Activated T-helper 2 cell treated with anti-CD3 and anti-CD28 coated beads, Interferon-gamma antibody, Interleukin-2, Interleukin-4, amounts not matched to agents 10 μg/mL and 5 μg/mL and 100 μg/mL, durations not matched to agents 14 hours and 24 hours and 36 hours (primary cell): ENCODE measurements around the gene MAGEA6. TPM values are rescaled to one million over a fixed set of nuclear protein-coding genes. Genes with fewer than 3 reads are reported as not detected.
"Not testable (repeated sequence)": the region's sequence is repeated elsewhere in the genome, so short reads cannot be mapped to it uniquely, and the experiment has no call there.

Source experiments
- DNase-seq: peaks from one replicate; pipeline ENCODE4 v3.0.0; 2021; ENCODE audit warnings: low spot score
- H3K27ac Mint-ChIP-seq: one replicate; pipeline ENCODE4 v1.8.0; 2021; ENCODE audit warnings: mixed read lengths
- H3K27me3 Mint-ChIP-seq: one replicate; pipeline ENCODE4 v1.8.0; 2021; ENCODE audit warnings: low read depth, mixed read lengths
- H3K36me3 Mint-ChIP-seq: one replicate; pipeline ENCODE4 v1.8.0; 2021; ENCODE audit warnings: low read depth, mixed read lengths
- H3K4me1 Mint-ChIP-seq: one replicate; pipeline ENCODE4 v1.8.0; 2021; ENCODE audit warnings: low read depth, mixed read lengths
- H3K4me3 Mint-ChIP-seq: one replicate; pipeline ENCODE4 v1.8.0; 2021; ENCODE audit warnings: low read depth, mild to moderate bottlenecking, moderate library complexity, mixed read lengths
- H3K9me3 Mint-ChIP-seq: one replicate; pipeline ENCODE4 v1.8.0; 2021; ENCODE audit warnings: mixed read lengths
- intact Hi-C: fragments of 100-400 bp; cut with micrococcal nuclease; formaldehyde crosslinking; loops from one replicate; pipeline ENCODE4 v1.15.1; 2023
- total RNA-seq: library from RNA; stranded (reverse); gene quantifications from 2 replicates; pipeline ENCODE4 v1.2.3, GENCODE V29; 2022

The MAGEA6 gene
- total RNA-seq, 1 donor from 2014 or later: not detected

GRCh38 chrX:152758918-152759317, 10.6 kb downstream of the MAGEA6 start, which contains the start of gene CSAG3:
TSS of gene CSAG3 (plus strand) at chrX:152759218.
- H3K36me3 Mint-ChIP-seq, DNase-seq, H3K9me3 Mint-ChIP-seq, intact Hi-C loops, H3K27me3 Mint-ChIP-seq, H3K4me1 Mint-ChIP-seq, H3K27ac Mint-ChIP-seq, H3K4me3 Mint-ChIP-seq: not testable (repeated sequence)

- H3K27me3 Mint-ChIP-seq, H3K9me3 Mint-ChIP-seq, H3K4me1 Mint-ChIP-seq, H3K27ac Mint-ChIP-seq, DNase-seq, H3K36me3 Mint-ChIP-seq, intact Hi-C loops, H3K4me3 Mint-ChIP-seq: not testable (repeated sequence)
Observed at GRCh38 chrX:152754871-152755270, 14.6 kb downstream of the MAGEA6 start.

DNA sequence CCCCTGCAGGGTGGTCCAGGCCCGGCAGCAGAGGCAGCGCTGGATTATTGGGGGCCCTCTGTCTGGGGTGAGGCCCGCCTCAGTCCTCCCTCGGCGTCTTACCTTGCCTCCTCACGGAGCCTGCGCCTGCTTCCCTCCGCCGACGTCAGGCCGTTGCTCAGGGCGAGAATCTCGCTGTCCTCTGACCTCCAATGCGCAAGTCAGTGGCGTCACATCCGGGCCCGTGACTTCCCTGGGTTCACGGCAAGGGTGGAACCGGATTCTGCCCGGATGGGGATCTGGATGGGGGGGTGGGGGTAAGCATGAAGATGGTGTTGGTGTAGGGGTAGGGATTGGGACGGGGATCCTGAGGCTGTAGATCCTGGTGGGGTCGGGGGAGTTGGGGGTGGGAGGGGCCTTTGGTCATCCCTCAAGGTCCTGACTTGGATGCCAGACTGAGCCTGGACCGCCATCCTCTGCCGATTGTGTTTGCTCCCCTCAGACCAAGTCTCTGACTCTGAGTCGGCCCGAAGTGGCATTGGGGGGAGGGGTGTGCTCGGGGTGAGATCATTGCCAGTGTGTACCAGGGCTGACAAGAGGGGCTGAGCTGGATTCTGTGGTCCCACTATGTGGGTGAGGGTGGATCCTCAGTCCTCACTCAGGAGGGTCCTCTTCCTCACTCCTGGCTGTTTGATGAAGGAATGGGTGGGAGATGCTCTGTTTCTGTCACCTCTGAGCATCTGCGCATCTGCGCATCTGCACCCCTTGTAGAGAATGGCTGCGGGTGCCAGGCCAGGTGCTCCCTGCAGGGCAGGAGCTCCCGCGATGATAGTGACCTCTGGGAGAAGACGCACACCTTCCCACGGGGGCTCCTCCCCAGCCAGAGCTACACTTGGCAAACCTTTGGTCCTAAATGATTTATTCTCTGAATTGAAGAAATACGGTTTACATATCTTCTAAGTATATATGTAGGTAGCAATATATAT, 15.5 kb downstream of the MAGEA6 start, which contains the start of gene MAGEA2:
TSS of gene MAGEA2 (minus strand) at position 157 of the 965 bp plus-strand sequence. CDS start 2,479 bp downstream, outside the sequence.
- intact Hi-C loops, H3K9me3 Mint-ChIP-seq: not testable (repeated sequence)

DNA sequence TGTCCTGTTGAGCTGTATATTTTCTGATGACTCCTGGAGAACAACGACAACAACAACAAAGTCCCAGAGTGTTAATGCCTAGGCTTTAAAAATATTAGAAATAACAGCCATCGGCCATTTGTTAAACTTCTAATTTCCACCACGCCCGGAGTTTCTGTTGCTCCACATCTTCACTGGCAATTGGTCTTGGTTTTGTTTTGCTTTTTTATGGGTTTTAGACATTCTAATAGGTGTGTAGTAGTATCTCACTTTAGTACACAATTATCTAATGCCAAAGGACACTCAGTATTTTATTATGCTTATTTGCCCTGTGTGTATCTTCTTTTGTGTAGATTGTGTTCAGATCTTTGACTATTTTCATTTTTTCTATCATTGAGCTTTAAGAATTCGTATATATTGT, 30.9 kb downstream of the MAGEA6 start:
- no peak overlapping the region for H3K27ac Mint-ChIP-seq
- no peaks in the 10 kb centered on the region for H3K9me3 Mint-ChIP-seq
- H3K27me3 Mint-ChIP-seq: no peaks in the 10 kb centered on the region
- intact Hi-C loops: no loop called here
- no peak overlapping the region for H3K4me3 Mint-ChIP-seq
- no peaks in the 10 kb centered on the region for H3K36me3 Mint-ChIP-seq
- H3K4me1 Mint-ChIP-seq: no peaks in the 10 kb centered on the region
- DNase-seq: no peak

More for the DNA sequence above, 15.5 kb downstream of the MAGEA6 start, which contains the start of gene MAGEA2:
- H3K27ac Mint-ChIP-seq, H3K4me3 Mint-ChIP-seq, H3K4me1 Mint-ChIP-seq, H3K36me3 Mint-ChIP-seq, H3K27me3 Mint-ChIP-seq, DNase-seq: not testable (repeated sequence)

- H3K27ac Mint-ChIP-seq, H3K4me3 Mint-ChIP-seq, intact Hi-C loops, DNase-seq, H3K4me1 Mint-ChIP-seq, H3K9me3 Mint-ChIP-seq, H3K27me3 Mint-ChIP-seq, H3K36me3 Mint-ChIP-seq: not testable (repeated sequence)
Observed at GRCh38 chrX:152736528-152736927, 33.0 kb downstream of the MAGEA6 start.

DNA sequence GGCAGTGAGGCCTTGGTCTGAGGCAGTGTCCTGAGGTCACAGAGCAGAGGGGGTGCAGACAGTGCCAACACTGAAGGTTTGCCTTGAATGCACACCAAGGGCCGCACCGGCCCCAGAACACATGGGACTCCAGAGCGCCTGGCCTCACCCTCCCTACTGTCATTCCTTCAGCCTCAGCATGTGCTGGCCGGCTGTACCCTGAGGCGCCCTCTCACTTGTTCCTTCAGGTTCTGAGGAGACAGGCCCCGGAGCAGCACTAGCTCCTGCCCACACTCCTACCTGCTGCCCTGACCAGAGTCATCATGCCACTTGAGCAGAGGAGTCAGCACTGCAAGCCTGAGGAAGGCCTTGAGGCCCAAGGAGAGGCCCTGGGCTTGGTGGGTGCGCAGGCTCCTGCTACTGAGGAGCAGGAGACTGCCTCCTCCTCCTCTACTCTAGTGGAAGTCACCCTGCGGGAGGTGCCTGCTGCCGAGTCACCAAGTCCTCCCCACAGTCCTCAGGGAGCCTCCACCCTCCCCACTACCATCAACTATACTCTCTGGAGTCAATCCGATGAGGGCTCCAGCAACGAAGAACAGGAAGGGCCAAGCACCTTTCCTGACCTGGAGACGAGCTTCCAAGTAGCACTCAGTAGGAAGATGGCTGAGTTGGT, 33.5 kb downstream of the MAGEA6 start:
- H3K9me3 Mint-ChIP-seq: no peaks in the 10 kb centered on the region
- no peaks in the 10 kb centered on the region for H3K36me3 Mint-ChIP-seq
- no peak overlapping the region for H3K4me3 Mint-ChIP-seq
- no peak for DNase-seq
- H3K27ac Mint-ChIP-seq: no peak overlapping the region
- intact Hi-C loops: no loop called here
- H3K4me1 Mint-ChIP-seq: no peaks in the 10 kb centered on the region
- H3K27me3 Mint-ChIP-seq: no peaks in the 10 kb centered on the region

- no peaks in the 10 kb centered on the region for H3K36me3 Mint-ChIP-seq
- H3K4me3 Mint-ChIP-seq: no peak overlapping the region
- no peaks in the 10 kb centered on the region for H3K27me3 Mint-ChIP-seq
- no peak for DNase-seq
- no peaks in the 10 kb centered on the region for H3K4me1 Mint-ChIP-seq
- intact Hi-C loops: no loop called here
- H3K27ac Mint-ChIP-seq: no peak overlapping the region
- no peaks in the 10 kb centered on the region for H3K9me3 Mint-ChIP-seq
Observed at GRCh38 chrX:152735101-152735500, 34.4 kb downstream of the MAGEA6 start.

DNA sequence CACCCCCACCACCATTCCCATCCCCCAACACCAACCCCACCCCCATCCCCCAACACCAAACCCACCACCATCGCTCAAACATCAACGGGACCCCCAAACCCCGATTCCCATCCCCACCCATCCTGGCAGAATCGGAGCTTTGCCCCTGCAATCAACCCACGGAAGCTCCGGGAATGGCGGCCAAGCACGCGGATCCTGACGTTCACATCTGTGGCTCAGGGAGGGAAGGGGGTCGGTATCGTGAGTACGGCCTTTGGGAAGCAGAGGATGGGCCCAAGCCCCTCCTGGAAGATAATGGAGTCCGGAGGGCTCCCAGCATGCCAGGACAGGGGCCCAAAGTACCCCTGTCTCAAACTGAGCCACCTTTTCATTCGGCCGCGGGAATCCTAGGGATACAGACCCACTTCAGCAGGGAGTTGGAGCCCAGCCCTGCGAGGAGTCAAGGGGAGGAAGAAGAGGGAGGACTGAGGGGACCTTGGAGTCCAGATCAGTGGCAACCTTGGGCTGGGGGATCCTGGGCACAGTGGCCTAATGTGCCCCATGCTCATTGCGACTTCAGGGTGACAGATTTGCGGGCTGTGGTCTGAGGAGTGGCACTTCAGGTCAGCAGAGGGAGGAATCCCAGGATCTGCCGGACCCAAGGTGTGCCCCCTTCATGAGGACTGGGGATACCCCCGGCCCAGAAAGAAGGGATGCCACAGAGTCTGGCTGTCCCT, 35.2 kb downstream of the MAGEA6 start:
- DNase-seq, H3K27ac Mint-ChIP-seq, H3K9me3 Mint-ChIP-seq, H3K4me3 Mint-ChIP-seq, intact Hi-C loops, H3K27me3 Mint-ChIP-seq, H3K36me3 Mint-ChIP-seq, H3K4me1 Mint-ChIP-seq: not testable (repeated sequence)

DNA sequence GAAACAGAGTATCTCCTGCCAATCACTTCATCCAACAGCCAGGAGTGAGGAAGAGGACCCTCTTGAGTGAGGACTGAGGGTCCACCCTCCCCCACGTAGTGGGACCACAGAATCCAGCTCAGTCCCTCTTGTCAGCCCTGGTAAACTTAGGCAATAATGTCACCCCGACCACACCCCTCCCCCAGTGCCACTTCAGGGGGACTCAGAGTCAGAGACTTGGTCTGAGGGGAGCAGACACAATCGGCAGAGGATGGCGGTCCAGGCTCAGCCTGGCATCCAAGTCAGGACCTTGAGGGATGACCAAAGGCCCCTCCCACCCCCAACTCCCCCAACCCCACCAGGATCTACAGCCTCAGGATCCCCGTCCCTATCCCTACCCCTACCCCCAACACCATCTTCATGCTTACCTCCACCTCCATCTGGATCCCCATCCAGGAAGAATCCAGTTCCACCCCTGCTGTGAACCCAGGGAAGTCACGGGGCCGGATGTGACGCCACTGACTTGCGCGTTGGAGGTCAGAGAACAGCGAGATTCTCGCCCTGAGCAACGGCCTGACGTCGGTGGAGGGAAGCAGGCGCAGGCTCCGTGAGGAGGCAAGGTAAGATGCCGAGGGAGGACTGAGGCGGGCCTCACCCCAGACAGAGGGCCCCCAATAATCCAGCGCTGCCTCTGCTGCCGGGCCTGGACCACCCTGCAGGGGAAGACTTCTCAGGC, 36.1 kb downstream of the MAGEA6 start, which contains the start of the genes CSAG1 and MAGEA12:
TSS of gene CSAG1 (minus strand) at position 461 of the 715 bp plus-strand sequence. CDS start 1,261 bp downstream, outside the sequence.
TSS of gene MAGEA12 (plus strand) at position 497 of the 715 bp plus-strand sequence. CDS start 2,405 bp downstream, outside the sequence.
- no peak for DNase-seq
- intact Hi-C loops: no loop called here
- H3K27me3 Mint-ChIP-seq: no peaks in the 10 kb centered on the region
- H3K9me3 Mint-ChIP-seq: no peaks in the 10 kb centered on the region
- no peaks in the 10 kb centered on the region for H3K36me3 Mint-ChIP-seq
- H3K4me1 Mint-ChIP-seq: no peaks in the 10 kb centered on the region
- H3K4me3 Mint-ChIP-seq: no peak within 1 kb of the TSS
- no peak within 1 kb of the TSS for H3K27ac Mint-ChIP-seq

DNA sequence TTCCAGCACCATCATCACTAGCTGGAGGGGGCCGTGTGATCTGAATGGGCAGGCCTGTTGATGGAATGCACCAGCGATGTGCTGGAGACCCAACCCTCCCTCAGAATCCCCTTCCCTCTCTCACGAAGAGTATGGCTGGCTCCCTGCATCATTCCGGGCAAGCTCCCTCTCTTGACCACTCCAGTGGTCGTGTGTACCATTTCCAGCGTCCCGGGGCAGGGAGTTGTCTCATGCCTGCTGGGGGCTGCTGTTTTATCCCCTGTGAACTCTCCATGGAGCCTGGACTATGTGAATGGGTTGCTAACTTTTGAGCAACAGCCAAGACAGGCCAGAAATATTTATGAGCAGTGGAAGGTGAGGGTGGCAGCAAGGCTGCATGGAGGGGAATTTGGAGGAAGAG, 44.1 kb downstream of the MAGEA6 start:
- no peak for DNase-seq
- Mint-ChIP-seq H3K36me3 (no peaks in the 10 kb centered on the region), H3K4me3 (no peak overlapping the region), H3K27me3 (no peaks in the 10 kb centered on the region), H3K9me3 (no peaks in the 10 kb centered on the region), H3K4me1 (no peaks in the 10 kb centered on the region), H3K27ac (no peak overlapping the region)
- intact Hi-C loops: no loop called here
